NCI-H128 (cell line): Measurements from ENCODE around the gene NDUFS2.

Experiments used
- DNase-seq: peaks from one replicate; lab custom pipeline; 2025; ENCODE audit not compliant: unreplicated experiment; lab: John Stamatoyannopoulos, UW

Gene NDUFS2

DNA sequence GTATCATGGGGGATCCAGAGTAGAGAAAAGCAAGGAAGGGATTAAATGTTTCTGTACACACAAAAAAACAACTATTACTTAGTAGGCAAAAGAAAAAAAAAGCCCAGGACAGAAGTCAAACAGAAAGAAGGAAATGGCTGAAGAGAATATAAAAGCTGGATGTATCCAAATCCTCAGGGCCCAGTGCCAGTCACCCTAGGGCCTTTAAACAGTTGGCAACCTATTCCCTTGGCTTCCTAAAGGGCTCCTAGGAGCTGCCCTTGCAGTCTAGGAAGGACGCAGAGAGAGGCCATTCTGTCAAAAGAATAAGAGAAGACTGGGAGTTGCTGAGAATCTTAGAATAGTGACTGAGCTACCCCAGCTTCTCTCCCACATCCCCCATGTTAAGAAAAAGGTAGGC lies 29.8 kb upstream of the NDUFS2 start:
- DNase-seq: no peak

DNA sequence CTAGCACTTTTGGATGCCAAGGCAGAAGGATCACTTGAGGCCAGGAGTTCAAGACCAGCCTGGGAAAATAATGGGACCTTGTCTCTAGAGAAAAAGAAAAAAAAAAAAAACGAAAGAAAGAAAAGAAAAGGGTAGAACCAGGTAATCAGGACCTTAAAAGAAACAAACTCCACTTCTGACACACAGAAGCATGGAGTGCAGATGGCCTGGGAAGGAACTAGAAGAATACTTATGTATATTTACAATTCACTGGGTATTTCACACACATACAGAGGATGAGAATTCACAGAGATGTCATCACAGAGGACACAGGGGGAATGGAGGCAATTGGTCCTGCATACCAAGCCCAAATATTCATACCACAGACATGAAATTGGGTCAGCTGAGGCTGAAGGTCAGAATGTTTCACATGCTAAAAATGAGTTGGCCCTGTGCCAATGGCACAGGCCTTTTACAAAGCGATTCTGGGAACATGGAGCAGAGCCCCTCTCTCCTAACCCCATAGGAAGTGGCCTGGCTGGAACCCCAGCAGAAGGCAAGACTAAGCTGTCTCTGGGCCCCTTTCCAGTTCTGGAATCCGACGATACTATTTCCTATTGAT lies 29.3 kb upstream of the NDUFS2 start:
- DNase-seq: no peak

DNA sequence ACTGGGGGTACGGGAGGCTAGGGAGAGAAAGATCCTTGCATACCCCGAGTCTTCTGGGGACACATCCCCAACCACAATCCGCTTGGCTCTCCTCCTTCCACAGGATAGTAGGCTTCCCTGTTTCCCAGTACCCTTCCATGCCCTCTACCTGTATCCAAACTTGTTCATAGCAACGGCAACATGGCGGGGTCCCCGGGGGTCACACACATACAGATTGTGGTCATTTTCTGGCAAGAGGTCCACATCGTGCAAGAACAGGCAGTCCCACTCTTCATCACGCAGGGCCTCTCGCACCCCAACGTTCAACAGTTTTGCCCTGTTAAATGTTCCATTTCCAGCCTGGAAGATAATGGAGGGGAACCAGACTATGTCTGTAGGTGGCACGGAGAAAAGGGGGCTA lies 28.5 kb upstream of the NDUFS2 start:
- no peak for DNase-seq

DNA sequence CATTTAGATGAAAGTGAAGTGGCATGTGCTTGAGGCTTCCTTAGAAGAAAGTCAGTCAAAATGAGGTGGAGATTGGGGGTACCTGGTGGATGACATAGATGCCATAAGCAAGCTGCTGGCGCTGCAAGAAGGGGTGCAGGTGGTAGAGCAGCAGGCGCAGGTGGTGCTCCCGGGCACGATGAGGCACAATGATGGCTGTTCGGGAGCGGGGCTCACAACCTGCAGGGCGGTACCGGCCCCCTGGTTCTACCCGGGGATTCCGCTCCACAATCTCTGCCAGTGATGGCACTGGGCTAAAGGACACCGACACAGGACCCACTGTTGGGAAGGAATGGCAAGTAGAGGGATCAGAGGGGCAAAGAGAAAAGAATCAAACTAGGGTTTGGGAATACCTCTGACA lies 27.3 kb upstream of the NDUFS2 start:
- no peak for DNase-seq

DNA sequence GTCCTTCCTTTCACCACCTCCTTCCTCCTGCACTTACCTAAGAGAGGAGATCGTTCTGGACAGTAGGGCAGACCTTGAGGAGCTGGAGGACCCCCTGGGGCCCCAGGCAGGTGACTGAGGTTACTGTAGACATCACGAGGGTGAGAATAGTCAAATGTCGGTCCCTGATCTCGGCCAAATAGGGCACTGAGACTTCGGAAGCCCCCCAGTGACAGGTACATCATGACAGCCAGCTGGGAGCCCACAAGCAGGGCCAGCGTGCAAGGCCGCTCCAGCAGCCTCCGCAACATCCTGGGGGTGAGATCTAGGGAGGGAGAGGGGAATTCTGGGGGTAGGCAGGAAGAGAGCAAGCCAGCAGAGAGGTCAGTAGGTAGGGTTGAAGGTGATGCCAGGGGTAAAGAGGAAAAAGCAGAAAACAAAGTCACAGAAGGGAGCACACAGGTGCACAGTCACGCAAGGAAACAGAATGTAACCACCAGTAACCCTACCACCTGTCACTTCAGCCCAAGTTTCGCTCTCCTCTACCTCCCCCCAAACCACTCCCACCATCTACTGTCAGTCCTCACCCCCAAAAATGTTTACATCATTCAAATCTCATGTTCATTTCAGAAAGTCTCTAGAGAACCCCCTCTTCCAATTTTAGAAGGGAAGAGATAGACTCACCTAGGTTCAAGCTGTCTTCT lies 26.3 kb upstream of the NDUFS2 start:
- DNase-seq: no peak

DNA sequence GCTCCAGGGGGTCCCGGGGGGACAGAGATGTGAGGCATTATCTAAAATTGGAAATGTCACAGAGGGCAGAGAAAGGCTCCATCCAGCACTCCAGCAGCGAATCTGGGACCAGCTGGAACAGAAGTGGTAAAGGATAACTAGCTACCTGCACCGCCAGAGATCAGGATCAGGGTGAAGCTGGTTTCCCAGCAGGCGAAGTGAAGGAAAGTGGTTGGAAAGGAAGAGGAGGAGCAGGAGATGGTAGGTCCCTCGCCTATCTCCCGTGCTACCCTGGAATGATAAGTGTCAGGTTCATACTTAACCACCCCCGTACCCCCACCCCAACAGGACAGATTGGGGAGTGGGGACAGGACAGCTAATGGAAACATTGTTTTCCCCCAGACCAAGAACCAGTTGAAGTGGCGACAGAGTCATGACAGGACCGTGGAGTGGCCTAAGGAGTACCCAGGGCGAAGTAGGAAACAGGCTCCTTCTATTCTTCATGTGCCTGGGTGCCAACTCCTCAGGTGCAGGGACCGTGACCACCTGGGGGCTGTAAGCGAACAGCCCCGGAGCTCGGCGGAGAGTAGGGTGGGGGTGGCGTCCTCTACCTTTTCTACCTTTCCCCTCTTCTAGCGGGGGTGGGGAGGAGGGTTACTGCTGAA lies 25.6 kb upstream of the NDUFS2 start:
- DNase-seq: no peak

DNA sequence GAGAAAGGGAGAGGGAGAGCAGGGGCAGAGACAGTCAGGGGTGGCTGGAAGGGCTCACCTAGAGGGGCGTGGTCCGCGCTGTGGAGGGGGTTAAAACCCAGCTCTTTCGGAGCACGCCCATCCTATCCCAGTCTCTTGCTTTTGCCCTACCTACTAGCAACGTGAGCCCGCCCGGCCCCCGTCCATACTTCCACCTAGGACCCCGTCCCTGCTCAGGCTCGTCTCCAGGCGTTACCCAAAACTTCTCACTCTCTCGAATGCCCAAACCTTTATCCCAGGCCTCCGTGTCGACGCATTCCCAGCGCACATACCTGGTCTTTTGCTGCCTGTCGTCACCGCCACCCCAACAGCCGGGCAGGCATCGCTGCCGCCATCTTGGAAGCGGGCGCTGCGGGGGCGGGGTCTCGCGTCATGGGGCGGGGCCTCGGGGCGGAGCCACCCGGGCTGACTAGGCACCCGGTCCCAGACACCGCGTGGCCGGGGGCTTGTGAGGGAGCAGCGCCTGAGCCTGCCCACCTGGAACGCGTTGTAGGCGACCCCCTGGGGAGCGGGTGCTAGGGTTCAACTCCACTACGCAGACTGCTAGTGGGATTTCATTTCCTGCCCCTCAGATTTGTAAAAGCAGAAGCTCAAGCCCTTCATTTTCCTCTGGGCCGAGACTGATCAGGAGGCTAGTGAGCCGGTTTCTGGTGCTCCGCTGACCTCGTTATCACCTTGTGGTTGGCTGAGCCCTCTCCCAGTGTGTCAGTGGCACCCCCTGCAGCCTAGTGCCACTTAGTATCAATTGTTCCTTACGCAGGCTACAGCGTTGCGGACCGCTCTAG lies 24.8 kb upstream of the NDUFS2 start, which contains the start of gene B4GALT3:
Gene B4GALT3 (minus strand): TSS at position 396 of the 824 bp plus-strand sequence. CDS start 1,447 bp downstream, outside the sequence.
- DNase-seq: peak; percentile 73

DNA sequence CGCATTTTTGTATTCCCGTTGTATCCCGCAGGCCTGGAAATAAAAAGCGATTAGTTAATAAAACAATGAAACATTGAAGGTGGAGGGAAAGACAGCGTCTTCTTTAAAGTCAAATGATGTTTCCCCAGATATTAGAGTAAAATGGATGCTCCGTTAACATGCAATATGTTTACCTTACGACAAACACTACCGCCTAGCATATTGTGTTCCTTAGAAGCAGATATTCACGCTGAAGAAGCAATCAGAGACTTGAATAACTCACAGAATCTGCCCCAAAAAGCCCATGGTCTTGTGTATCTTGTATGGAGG lies 24.3 kb upstream of the NDUFS2 start:
- no peak for DNase-seq

DNA sequence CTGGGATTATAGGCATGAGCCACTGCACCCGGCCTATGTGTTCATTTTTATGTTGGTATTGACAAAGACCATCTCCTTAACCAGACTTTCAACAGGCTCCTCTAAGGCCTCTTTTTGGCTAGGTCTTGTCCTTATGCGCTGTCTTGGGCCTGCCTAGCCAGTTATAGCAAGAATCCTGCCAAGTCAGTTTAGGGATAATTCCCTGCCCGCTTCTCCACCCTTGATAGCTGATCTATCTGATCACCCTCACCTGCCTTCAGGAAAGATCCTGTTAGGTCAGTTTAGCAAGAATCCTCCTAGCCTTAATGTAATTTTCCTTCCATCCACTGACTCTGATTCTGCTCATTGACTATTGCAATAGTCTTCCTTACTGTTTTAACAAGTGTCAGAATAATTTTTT lies 22.5 kb upstream of the NDUFS2 start:
- DNase-seq: no peak

DNA sequence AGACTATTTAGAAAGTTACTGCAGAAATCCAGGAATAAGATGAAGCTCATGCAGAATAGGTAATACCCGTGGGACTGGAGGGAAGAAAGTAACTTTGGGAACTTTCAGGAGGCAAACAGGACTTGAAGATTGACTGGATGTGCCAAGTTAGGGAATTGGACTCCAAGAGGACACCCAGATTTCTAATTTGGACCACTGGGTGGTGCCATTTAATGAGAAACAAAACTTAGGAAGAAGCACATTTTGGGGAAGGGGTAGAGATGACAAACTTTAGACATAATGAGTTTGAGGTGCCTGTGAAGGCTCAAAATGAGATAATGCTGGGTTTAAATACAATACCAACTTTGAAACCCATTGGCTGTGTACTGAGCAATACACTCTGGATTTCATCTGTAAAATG lies 21.5 kb upstream of the NDUFS2 start:
- no peak for DNase-seq

DNA sequence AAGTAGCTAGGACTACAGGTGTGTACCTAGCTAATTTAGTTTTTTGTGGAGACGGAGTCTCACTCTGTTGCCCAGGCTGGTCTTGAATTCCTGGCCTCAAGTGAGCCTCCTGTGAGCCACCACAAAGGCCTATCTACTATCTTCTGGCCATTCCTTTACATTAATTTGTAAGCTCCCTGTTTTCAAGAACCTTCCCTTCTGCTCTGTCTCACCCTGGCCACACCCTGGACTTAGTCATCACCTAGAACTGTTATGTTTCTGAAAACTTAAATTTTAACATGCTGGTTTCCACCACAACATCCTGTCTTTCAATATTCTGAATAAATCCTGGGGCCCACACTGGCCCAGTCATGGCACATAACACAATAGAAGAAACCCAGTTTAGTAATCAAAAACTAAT lies 20.0 kb upstream of the NDUFS2 start:
- no peak for DNase-seq

DNA sequence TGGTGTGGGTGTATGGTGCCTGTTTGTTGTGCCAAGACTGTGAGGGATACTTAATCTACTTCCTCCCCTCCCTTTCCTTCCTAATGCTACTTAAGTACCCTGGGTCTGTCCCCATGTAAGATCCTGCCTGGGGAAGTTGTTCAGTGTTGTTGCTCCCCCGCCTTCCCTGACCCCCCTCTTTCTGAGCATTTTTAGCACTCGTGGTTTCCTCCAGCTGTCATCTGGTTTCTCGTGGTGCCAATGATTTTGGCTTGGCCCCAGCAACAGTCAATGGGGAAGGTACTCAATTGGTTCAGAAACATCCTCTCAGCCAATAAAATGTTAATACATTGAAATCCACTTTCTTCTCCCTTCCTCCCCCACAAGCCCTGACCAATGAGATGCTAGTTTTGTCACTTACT lies 16.9 kb upstream of the NDUFS2 start:
- DNase-seq: no peak

DNA sequence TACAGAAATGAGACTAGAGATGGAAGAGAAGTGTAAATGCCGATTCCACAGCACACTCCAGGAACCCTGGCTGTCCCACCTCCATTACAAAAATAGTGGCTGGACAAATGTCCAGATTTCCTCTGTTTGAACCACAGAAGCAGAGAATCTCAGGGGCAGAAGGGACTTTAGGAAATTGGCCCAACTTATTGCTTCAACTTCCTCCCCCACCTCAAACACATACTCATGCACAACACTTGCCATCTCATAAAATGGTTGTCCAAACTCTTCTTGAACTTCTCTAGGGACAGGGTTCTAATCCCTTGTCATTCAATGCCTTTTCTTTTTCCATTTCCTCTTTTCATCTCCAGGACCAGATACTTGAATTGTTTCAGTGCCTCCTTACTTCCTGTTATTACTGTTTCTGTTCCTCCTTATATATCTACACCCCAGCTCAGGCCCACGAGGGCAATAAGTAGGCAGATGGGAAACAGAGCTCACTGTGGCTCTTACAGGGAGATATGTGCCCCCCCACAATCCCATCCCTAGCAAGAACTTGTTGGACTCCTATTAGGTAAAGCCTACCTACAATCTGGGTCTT lies 16.3 kb upstream of the NDUFS2 start:
- no peak for DNase-seq

DNA sequence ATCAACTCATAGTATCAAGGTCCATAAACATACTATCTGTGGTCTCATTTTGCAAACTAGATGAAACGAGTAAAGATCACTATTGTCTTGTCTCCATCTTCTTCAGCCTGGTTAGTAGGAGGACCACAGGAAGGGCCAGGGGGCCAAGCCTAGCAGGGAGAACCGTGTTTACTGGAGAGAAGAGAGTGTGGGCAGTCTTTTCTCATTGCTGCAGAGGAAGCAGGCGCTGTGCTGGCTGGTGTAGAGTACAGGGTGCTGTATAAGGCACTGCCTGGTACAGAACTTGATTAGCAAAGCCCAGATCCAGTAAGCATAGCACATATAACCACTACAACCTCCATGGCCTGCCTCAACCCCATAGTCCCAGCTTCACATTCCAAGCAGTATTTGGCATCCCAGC lies 14.9 kb upstream of the NDUFS2 start:
- DNase-seq: no peak

DNA sequence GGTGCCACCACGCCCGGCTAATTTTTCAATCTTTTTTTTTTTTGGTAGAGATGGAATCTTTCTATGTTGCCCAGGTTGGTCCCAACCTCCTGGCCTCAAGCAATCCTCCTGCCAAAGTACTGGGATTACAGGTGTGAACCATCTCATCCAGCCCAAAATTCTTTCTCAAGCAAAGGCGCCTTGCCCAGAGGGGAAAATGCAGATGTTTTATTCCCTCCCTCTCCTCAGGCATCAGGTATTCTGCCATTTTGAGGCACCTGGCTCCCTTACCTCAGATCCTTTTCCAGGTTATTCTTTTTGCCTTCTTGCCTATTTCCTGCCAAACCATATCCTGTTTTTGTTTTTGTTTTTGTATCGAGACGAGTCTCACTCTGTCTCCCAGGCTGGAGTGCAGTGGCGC lies 13.8 kb upstream of the NDUFS2 start:
- DNase-seq: no peak

DNA sequence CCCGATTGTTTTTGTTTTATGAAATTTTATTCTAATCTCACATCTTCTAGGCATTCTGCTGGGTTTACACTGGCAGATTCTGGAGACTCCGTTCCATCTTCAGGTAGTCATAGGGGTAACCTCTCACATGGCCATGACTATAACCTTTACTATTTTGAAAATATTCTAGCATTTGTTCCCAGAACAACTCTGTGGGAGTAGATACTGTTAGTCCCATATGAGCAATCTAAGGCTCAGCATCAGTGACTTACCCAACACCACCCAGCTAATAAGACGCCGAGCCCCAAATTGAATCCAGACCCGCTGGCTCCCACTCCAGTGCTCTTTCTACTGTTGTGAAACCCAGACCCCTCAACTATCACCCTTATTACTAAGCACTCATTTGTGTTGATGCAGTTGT lies 13.1 kb upstream of the NDUFS2 start:
- no peak for DNase-seq

DNA sequence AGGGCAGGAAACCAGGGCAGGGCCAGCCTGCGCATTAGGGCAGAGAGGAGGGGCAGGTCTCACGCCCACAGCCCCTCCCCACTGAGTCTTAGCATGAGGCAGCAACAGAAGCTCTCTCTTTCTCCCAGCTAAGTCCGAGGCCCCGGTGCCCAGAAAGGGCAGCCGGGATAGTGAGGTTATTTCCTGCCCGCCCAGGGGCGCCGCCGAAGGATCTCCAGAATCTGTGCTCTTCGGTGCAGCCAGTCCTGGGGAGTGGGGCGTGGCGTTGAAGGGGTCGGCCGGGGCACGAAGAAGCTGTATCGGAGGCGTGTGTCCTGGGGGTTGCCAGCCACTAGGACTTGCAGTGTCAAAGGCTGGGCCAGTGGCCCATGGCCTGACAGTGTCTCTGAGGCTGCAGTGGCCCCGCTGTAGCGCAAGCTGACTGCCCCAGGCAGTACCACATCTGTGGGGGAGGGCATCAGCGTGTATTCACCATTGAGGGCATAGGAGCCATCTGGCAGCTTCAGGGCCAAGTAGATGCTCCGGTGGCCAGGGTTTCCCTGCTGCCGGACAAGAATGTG lies 11.1 kb upstream of the NDUFS2 start:
- DNase-seq: no peak

DNA sequence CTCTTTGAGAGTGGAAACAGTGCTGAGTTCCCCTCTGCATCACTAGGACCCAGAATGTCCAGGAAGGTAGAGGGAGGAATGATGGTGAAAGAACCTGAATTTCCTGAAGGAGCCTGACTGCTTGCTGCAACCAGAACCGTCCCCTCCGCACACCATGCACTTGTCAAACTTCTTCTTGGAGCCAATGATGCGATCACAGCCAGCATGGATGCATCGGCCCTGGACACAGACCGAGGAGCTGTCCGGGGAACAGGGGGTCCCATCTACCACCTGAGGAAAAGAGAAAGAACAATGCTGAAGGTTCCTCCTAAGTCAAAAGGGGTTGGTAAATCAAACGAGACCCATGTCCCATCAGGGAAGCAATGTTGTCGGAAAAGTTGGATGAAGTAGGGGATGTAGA lies 10.2 kb upstream of the NDUFS2 start:
- no peak for DNase-seq

DNA sequence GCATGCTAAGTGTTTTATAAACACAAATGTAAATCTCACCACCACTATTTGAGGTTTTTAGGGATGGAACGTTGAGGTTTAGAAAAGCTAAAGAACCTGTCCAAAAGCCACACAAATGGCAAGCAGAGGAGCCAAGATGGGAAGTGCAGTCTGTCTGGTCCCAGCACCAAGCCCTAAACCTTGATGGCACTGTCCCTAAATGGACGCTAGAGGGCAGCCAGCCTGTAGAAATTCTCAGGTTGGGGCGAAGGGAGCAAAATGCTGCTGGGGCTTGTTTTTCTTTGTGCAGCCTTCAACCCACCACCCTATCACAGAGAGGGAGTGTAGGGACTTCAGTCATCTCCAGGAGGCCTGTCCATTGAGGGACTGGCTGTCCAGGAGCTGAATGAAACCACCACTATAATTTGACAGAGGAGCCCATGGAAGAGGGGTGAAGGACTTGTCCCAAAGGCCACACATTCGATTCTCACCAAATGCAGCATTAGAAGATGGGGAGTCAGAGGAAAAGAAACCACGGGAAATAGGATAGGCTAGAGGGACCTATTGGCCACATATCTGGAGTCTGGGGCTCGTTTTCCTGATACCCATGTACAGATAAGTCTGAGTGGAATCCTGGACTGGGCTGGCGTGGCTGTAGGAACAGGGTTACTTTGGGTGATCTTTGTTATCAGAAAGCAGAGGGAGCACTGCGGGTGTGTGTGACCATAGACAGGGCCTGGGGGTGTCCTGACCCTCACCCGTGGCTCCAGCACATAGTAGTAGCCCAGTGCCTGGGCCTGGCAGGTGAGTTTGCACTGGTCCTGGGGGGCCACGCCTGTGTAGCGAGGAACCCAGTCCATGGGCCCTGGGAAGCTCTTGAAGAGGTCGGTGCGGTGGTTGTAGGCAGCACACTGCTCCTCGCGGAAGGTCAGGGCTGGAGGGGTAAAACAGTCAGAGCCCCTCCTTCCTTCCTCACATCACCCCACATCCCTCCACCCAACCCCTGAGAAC lies 9.4 kb upstream of the NDUFS2 start:
- peak; percentile 67 for DNase-seq
